BLaER1 (cell line): ENCODE data around the gene SLC44A2.

Experiments used
- H3K27ac ChIP-seq: shearing (Covaris generic); formaldehyde crosslinking; 2 replicates; pipeline ENCODE4 v1.8.1; 2022
- H3K27me3 ChIP-seq: shearing (Covaris generic); formaldehyde crosslinking; 2 replicates; pipeline ENCODE4 v1.8.1; 2022
- H3K36me3 ChIP-seq: shearing (Covaris generic); formaldehyde crosslinking; 2 replicates; pipeline ENCODE4 v1.8.1; 2022
- H3K4me1 ChIP-seq: shearing (Covaris generic); formaldehyde crosslinking; 2 replicates; pipeline ENCODE4 v1.8.1; 2022
- H3K4me2 ChIP-seq: shearing (Covaris generic); formaldehyde crosslinking; 2 replicates; pipeline ENCODE4 v1.8.1; 2022
- H3K4me3 ChIP-seq: shearing (Covaris generic); formaldehyde crosslinking; 2 replicates; pipeline ENCODE4 v1.8.1; 2022
- H3K9ac ChIP-seq: shearing (Covaris generic); formaldehyde crosslinking; 2 replicates; pipeline ENCODE4 v1.8.1; 2022
- H3K9me3 ChIP-seq: shearing (Covaris generic); formaldehyde crosslinking; 2 replicates; pipeline ENCODE4 v1.8.1; 2022
- H4K20me1 ChIP-seq: shearing (Covaris generic); formaldehyde crosslinking; 2 replicates; pipeline ENCODE4 v1.8.1; 2022
- Cebpa-rat ChIP-seq: shearing (Covaris generic); IDR thresholded peaks from 2 replicates; pipeline ENCODE4 v1.8.1; 2022

Gene SLC44A2

DNA sequence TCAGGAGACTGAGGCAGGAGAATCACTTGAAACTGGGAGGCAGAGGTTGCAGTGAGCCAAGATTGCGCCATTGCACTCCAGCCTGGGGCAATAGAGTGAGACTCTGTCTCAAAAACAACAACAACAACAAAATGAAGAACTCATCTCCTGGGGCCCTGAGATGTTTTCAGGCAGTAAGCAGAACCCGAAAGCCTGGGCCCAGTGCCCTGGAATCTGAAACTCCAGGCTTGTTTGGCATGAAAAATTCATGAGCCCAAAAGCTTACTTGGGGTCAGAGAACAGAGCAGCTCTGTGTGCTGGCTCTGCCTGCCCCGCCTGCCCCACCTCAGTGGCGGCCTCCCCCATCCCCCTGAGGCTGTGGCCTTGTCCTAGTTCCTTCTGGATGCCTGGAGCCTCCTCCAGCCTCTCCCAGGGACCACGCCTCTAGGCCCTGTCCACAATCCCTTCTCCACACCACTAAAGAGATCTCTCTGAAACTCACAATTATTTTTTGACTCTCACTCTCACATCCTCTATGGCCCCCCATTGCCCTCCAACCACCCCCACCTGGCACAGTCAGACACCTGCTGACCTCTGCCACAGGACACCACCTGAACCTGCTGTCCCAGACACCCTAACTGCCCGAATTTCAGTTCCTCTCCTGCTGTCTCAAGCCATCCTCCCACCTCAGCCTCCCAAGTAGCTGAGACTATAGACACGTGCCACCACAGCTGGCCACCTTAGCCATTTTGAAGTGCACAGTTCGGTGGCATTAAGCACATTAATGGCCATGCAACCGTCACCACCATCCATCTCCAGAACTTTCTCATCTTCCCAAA is 31.3 kb upstream of the SLC44A2 start:
- Histone ChIP-seq H4K20me1 (no peaks in the 10 kb centered on the region), H3K9me3 (no peaks in the 10 kb centered on the region), H3K9ac (no peak overlapping the region), H3K36me3 (no peaks in the 10 kb centered on the region), H3K27me3 (no peaks in the 10 kb centered on the region), H3K4me3 (no peak overlapping the region), H3K4me2 (peak overlapping the region; percentile 39), H3K4me1 (peaks cover 67% of the 10 kb centered on the region), H3K27ac (0 out of 2 replicates have a peak overlapping the region, but pooled peaks have one; percentile 28)
- TF ChIP-seq Cebpa-rat = no peak

- no peaks in the 10 kb centered on the region for H3K9me3 ChIP-seq
- H3K36me3 ChIP-seq = no peaks in the 10 kb centered on the region
- H3K27ac ChIP-seq = no peak overlapping the region
- H3K4me2 ChIP-seq = peak overlapping the region; percentile 12; the same call in 1 of the 2 replicates
- no peak for TF ChIP-seq Cebpa-rat
- H3K27me3 ChIP-seq = no peaks in the 10 kb centered on the region
- H3K4me1 ChIP-seq = peaks cover 75% of the 10 kb centered on the region
- no peak overlapping the region for H3K9ac ChIP-seq
- peaks cover 18% of the 10 kb centered on the region for H4K20me1 ChIP-seq
- H3K4me3 ChIP-seq = no peak overlapping the region
These were observed 25.2 kb upstream of the SLC44A2 start for GRCh38 chr19:10600149-10600548.

- H3K36me3 ChIP-seq = peaks cover 12% of the 10 kb centered on the region; the same call in 1 of the 2 replicates
- no peak overlapping the region for H3K9ac ChIP-seq
- H3K27me3 ChIP-seq = no peaks in the 10 kb centered on the region
- peaks cover 37% of the 10 kb centered on the region for H4K20me1 ChIP-seq
- H3K4me2 ChIP-seq = peak overlapping the region; percentile 55
- peaks cover 70% of the 10 kb centered on the region for H3K4me1 ChIP-seq
- no peak overlapping the region for H3K27ac ChIP-seq
- no peak overlapping the region for H3K4me3 ChIP-seq
- no peak for TF ChIP-seq Cebpa-rat
- no peaks in the 10 kb centered on the region for H3K9me3 ChIP-seq
These were observed 23.4 kb upstream of the SLC44A2 start for GRCh38 chr19:10601999-10602329.

DNA sequence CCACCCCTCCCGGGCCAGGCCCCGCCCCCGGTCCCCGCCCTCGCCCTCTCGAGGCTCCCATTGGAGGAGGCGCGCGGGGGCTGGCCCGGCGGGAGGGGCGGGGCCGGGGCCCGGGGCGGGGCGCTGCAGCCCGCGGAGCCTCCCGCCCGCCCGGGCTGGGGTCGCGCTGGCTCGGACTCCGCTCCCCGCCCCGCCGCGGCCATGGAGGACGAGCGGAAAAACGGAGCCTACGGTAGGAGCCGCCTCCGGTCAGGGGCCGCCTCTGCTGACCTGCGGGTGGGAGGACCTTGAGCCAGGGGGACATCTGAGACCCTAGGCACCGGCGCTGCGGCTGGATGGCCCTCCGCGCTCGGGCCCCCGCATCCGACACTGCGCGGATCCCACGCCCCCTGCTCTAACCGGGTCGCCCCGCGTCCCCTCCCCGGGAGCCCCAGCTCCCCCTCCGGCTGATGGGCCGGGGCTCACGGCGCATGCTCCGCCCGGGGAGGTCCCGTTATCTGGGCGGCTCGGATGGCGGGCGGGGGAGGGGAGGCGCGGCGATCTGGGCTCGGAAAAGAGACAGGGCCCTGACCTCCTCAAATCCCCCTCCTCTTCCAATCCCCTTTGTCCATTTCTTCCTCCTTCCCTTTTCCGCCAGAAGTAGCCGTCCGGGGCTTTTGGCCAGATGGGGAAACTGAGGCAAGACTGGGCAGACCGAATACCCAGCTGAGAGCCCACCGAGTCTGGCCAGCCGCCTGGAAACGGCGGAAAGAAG is 22.8 kb upstream of the SLC44A2 start:
- H3K27ac ChIP-seq = peak overlapping the region; percentile 99
- H3K4me1 ChIP-seq = peaks cover 64% of the 10 kb centered on the region
- no peaks in the 10 kb centered on the region for H3K27me3 ChIP-seq
- peaks cover 17% of the 10 kb centered on the region for H3K36me3 ChIP-seq
- no peaks in the 10 kb centered on the region for H3K9me3 ChIP-seq
- peaks cover 42% of the 10 kb centered on the region for H4K20me1 ChIP-seq
- H3K9ac ChIP-seq = peak overlapping the region; percentile 99
- peak overlapping the region; percentile 96 for H3K4me2 ChIP-seq
- no peak for TF ChIP-seq Cebpa-rat
- H3K4me3 ChIP-seq = peak overlapping the region; percentile 97

- Histone ChIP-seq H3K9ac (peak overlapping the region; percentile 99), H3K36me3 (peaks cover 20% of the 10 kb centered on the region), H3K27me3 (no peaks in the 10 kb centered on the region), H3K4me3 (peak overlapping the region; percentile 97), H3K27ac (peak overlapping the region; percentile 99), H4K20me1 (peaks cover 50% of the 10 kb centered on the region), H3K4me2 (peak overlapping the region; percentile 96), H3K4me1 (peaks cover 57% of the 10 kb centered on the region), H3K9me3 (no peaks in the 10 kb centered on the region)
- no peak for TF ChIP-seq Cebpa-rat
These were observed 22.1 kb upstream of the SLC44A2 start for GRCh38 chr19:10603084-10603872.

- H3K27me3 ChIP-seq = no peaks in the 10 kb centered on the region
- H3K4me2 ChIP-seq = peak overlapping the region; percentile 96
- H3K4me3 ChIP-seq = peak overlapping the region; percentile 97
- peaks cover 50% of the 10 kb centered on the region for H3K4me1 ChIP-seq
- H3K27ac ChIP-seq = peak overlapping the region; percentile 99
- peaks cover 57% of the 10 kb centered on the region for H4K20me1 ChIP-seq
- TF ChIP-seq Cebpa-rat = no peak
- peak overlapping the region; percentile 99 for H3K9ac ChIP-seq
- no peaks in the 10 kb centered on the region for H3K9me3 ChIP-seq
- H3K36me3 ChIP-seq = peaks cover 23% of the 10 kb centered on the region
These were observed 21.4 kb upstream of the SLC44A2 start for GRCh38 chr19:10603873-10604459.

GRCh38 chr19:10604460-10604980 is 20.8 kb upstream of the SLC44A2 start:
- peak overlapping the region; percentile 96 for H3K4me2 ChIP-seq
- H3K36me3 ChIP-seq = peaks cover 26% of the 10 kb centered on the region
- H3K4me1 ChIP-seq = peaks cover 49% of the 10 kb centered on the region
- no peak for TF ChIP-seq Cebpa-rat
- peak overlapping the region; percentile 97 for H3K4me3 ChIP-seq
- peak overlapping the region; percentile 99 for H3K9ac ChIP-seq
- H4K20me1 ChIP-seq = peaks cover 62% of the 10 kb centered on the region
- no peaks in the 10 kb centered on the region for H3K27me3 ChIP-seq
- peak overlapping the region; percentile 99 for H3K27ac ChIP-seq
- H3K9me3 ChIP-seq = no peaks in the 10 kb centered on the region

DNA sequence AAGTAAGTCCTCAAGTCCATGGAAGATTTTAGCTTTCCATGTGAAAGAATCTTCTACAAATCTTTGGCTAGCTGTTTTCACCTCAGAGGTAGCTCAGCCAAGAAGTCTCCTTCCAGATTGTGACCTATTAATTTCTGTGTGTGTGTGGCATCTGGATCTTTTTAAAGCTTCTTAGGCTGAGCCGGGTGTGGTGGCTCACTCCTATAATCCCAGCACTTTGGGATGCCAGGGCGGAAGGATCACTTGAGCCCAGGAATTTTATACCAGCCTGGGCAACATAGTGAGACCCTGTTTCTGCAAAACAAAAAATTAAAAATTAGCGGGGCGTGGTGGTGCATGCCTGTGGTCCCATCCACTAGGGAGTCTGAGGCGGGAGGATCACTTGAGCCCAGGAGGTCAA is 13.4 kb upstream of the SLC44A2 start:
- Histone ChIP-seq H3K36me3 (peaks cover 70% of the 10 kb centered on the region), H4K20me1 (peaks cover 99% of the 10 kb centered on the region), H3K4me3 (no peak overlapping the region), H3K9me3 (peaks cover 4% of the 10 kb centered on the region; the same call in 1 of the 2 replicates), H3K27ac (no peak overlapping the region), H3K4me2 (no peak overlapping the region), H3K9ac (no peak overlapping the region), H3K27me3 (no peaks in the 10 kb centered on the region), H3K4me1 (peaks cover 36% of the 10 kb centered on the region)
- TF ChIP-seq Cebpa-rat = no peak

- Histone ChIP-seq H3K4me2 (no peak overlapping the region), H3K4me1 (peaks cover 40% of the 10 kb centered on the region), H3K27me3 (no peaks in the 10 kb centered on the region), H3K9ac (no peak overlapping the region), H3K9me3 (peaks cover 4% of the 10 kb centered on the region; the same call in 1 of the 2 replicates), H4K20me1 (peaks cover 99% of the 10 kb centered on the region), H3K4me3 (no peak overlapping the region), H3K36me3 (peaks cover 72% of the 10 kb centered on the region), H3K27ac (no peak overlapping the region)
- no peak for TF ChIP-seq Cebpa-rat
These were observed 12.7 kb upstream of the SLC44A2 start for GRCh38 chr19:10612499-10613119.
